Raji (cell line): Measurements from ENCODE around the gene MAGED4B.
"Not testable (repeated sequence)": the region's sequence is repeated elsewhere in the genome, so short reads cannot be mapped to it uniquely, and the experiment has no call there.

ENCODE experiments used
- POLR2A ChIP-seq: IDR thresholded peaks from 2 replicates; pipeline ENCODE4 v1.6.1; 2011; ENCODE audit warnings: low read depth, low read length, control low read depth; ENCODE audit not compliant: insufficient read depth

The MAGED4B gene, protein sequence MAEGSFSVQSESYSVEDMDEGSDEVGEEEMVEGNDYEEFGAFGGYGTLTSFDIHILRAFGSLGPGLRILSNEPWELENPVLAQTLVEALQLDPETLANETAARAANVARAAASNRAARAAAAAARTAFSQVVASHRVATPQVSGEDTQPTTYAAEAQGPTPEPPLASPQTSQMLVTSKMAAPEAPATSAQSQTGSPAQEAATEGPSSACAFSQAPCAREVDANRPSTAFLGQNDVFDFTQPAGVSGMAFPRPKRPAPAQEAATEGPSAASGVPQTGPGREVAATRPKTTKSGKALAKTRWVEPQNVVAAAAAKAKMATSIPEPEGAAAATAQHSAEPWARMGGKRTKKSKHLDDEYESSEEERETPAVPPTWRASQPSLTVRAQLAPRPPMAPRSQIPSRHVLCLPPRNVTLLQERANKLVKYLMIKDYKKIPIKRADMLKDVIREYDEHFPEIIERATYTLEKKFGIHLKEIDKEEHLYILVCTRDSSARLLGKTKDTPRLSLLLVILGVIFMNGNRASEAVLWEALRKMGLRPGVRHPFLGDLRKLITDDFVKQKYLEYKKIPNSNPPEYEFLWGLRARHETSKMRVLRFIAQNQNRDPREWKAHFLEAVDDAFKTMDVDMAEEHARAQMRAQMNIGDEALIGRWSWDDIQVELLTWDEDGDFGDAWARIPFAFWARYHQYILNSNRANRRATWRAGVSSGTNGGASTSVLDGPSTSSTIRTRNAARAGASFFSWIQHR

DNA sequence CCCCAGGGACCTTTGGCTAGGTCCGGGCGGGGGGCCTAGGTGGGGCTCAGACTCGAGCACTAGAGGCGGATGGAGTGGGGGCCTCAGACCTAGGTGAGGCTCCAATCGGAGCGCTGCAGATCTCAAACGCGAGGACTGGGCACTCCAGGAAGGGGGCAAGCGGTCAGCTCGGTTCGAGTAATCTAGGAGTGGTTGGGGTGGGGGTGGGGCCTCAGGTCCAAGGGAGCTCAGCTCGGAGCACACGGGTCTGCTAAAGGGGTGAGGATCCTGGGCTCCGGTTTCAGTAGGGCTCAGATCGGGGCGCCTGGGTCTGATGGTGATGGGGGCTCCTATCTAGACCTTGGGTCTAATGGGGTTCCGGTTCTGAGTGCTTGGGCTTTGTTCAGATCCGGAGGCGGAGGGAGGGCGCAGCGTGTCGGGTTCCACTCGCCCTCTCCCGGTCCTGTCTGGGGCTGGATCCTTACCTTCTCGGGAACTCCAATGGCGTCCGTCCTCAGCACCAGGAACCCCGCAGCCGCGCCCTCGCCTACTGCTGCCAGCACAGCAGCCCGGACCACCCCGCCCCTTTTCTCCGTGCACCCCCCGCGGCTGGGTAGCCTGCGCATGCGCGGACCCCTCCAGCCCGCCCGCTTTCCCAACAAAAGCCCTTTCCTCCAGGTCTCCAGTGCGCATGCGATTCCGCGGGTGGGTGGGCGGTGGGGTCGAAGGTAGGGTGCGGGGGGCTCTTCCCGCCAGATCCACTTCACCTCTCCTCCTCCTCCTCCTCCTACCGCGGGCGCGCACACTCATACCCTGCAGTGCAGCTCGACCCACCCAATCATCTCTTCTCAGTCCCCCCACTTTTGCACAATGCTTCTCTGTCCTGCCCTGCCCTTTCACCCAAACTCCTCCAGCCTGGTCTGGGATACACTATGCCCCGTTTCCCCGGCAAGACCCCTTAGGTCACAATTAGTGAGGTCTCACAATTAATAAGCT lies at the start of gene MAGED4B:
Gene MAGED4B, minus strand, starts transcription at position 518 of the 975 bp plus-strand sequence. CDS start 1,011 bp downstream, outside the sequence.
- not testable (repeated sequence) for TF ChIP-seq POLR2A

DNA sequence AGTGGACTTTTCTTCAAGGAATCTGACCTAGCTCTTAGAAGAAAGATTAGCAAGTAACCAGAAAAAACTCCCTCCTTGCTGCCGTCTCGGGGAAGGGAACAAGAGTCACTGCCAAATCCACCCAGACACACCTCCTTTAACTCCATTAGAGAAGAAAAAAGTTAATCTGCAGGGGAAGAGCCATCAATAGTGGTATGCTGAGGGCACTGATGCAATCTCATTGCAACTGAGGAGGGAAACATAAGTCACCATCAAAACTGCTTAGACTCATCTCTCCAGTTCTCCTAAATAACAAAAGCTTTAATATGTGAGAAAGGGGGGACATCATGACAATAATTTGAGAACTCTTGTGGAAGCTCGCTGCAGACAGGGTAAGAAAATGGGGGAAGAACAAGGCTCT lies 49.3 kb upstream of the MAGED4B start:
- no peak for TF ChIP-seq POLR2A

DNA sequence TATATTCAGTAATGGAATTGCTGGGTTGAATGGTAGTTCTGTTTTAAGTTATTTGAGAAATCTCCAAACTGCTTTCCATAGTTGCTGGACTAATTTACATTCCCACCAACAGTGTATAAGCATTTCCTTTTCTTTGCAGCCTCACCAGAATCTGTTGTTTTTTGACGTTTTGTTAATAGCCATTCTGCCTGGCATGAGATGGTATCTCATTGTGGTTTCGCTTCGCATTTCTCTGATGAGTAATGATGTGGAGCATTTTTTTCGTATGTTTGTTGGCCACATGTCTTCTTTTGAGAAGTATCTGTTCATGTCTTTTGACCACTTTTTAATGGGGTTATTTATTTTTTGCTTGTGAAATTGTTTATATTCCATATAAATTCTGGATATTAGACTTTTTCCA lies 13.6 kb upstream of the MAGED4B start:
- no peak for TF ChIP-seq POLR2A

DNA sequence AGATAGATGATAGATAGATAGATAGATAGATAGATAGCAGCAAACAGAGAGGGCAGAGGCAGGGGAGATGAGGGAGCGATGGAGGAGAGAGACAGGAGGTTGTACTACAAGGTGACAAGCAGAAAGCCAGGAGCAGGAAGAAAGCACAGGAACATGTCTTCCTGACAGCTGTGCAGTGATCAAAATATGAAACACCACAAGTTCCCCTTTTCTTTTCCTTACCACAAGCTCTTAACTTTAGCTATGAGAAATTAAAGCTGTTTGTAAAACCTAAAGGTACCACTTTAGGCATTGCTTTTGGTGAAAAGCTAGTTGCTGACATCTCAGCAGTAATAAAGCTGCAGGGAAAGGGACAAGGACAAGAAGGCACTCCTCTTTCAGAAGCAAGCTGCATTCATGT lies 9.1 kb upstream of the MAGED4B start:
- TF ChIP-seq POLR2A: no peak

DNA sequence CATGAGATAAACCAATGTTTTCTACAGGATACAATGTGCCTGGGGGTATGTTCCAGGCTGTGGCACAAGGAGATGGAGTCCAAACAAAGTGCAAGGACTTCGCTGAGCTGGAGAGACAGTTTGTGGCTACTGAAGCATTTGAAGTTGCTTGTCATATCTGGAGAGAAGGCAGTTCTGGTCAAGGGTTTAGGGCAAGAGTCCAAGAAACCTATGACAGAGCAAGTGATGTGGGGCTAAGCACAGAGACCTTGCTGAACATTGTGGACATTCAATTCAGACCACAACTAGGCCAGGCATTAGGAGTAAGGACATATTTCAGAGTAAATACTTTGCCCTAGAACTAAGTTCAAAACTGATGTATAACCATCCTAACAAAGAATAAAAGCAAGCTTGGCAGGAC lies 34.8 kb downstream of the MAGED4B start:
- TF ChIP-seq POLR2A: no peak

DNA sequence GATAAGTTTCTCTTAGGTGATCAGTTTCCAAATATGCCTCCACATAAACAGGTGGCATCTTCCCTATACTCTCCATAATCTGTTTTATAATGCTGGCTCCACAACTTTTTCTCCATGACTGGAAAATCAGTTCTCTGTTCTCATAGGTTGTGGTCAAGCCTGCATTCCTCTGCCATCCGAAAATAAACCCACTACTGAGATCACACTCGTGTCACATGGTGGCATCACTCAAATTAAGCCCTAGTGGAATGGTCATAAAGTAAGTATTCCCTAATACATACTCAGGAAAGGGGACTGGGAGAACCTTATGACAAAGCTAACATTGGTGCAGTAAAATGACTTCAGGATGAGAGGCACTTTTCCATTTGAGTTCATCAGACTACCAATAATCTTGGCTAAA lies 37.6 kb downstream of the MAGED4B start:
- no peak for TF ChIP-seq POLR2A

DNA sequence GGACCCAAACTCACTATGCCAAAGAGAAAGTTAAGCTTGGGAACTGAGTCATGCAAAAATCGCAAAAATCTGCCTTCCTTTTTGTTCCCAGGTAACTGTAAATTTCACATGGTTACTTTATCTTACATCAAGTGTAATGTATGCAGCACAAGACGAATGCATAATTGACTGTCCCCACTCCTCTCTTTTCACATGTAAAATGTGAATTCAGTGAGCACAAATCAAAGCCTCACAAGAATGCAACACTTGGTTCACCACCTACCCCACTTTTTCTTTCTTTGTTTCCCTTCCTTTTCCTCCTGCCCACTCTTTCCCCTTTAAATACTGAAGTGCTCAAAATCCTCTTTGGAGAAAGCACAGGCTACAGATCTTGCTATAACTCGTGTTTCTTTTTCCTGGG lies 53.2 kb downstream of the MAGED4B start:
- no peak for TF ChIP-seq POLR2A
